Thoracic aorta (tissue), 2 donors: ENCODE measurements around the gene TRAPPC2L. TPM values are rescaled to one million over a fixed set of nuclear protein-coding genes. Genes with fewer than 3 reads are reported as not detected.
"Not testable (repeated sequence)": the region's sequence is repeated elsewhere in the genome, so short reads cannot be mapped to it uniquely, and the experiment has no call there.

Source experiments
- ATAC-seq: fragments of 150-250 bp; one replicate; pipeline ENCODE4 v1.8.0; 2017; ENCODE audit warnings: low read depth; ENCODE audit not compliant: insufficient number of reproducible peaks, low FRiP score
- DNase-seq: peaks from one replicate; pipeline ENCODE4 v3.0.0-alpha.2; 2020; ENCODE audit warnings: low spot score
- H3K27ac ChIP-seq, 2 donors: fragments of 200-600 bp; sonication (generic); 1 replicate in 1 of 2; 2 replicates in 1 of 2; pipeline ENCODE4 v1.5.1; 2016; ENCODE audit warnings: mild to moderate bottlenecking in 2 of 2, moderate library complexity in 2 of 2
- H3K27me3 ChIP-seq: fragments of 200-600 bp; sonication (generic); replicated peaks from 2 replicates; pipeline ENCODE4 v1.6.0; 2016; ENCODE audit warnings: mild to moderate bottlenecking; ENCODE audit not compliant: insufficient read depth
- H3K36me3 ChIP-seq: fragments of 200-600 bp; sonication (generic); one replicate; pipeline ENCODE4 v1.5.1; 2016
- H3K4me1 ChIP-seq, 2 donors: fragments of 200-600 bp; sonication (generic); 1 replicate in 1 of 2; 2 replicates in 1 of 2; pipeline versions ENCODE4 v1.5.1 to v1.6.0; 2016; ENCODE audit warnings: low read depth in 2 of 2, mild to moderate bottlenecking in 1 of 2; ENCODE audit not compliant: control insufficient read depth in 1 of 2
- H3K4me3 ChIP-seq: fragments of 200-600 bp; sonication (generic); 2 replicates; pipeline ENCODE4 v1.5.1; 2016; ENCODE audit warnings: mild to moderate bottlenecking
- H3K9me3 ChIP-seq: fragments of 200-600 bp; sonication (generic); 2 replicates; pipeline ENCODE4 v1.5.1; 2016
- CTCF ChIP-seq: fragments of 200-600 bp; sonication (generic); IDR thresholded peaks from one replicate; pipeline ENCODE4 v1.5.1; 2019; ENCODE audit warnings: antibody characterized with exemption
- total RNA-seq, 2 donors: library from RNA; depleted of rRNA; stranded (reverse); fragments of >200 nt; gene quantifications; one replicate each; pipeline versions ENCODE4 v1.1.0 to v1.2.3, GENCODE V29; 2016

The TRAPPC2L gene
- total RNA-seq, 2 donors from 2014 or later = 12.4 to 31.4 TPM

- H3K4me1 ChIP-seq = no peaks in the 10 kb centered on the region
- TF ChIP-seq CTCF = no peak
- no peak for ATAC-seq
- no peak overlapping the region for H3K4me3 ChIP-seq
- H3K36me3 ChIP-seq = no peaks in the 10 kb centered on the region
- H3K27me3 ChIP-seq = no peaks in the 10 kb centered on the region
- H3K9me3 ChIP-seq = no peaks in the 10 kb centered on the region
- no peak overlapping the region for H3K27ac ChIP-seq
- DNase-seq = no peak
Measured at GRCh38 chr16:88886845-88887521, 30.1 kb downstream of the TRAPPC2L start.

- no peaks in the 10 kb centered on the region for H3K36me3 ChIP-seq
- H3K27me3 ChIP-seq = no peaks in the 10 kb centered on the region
- ATAC-seq (no peak), DNase-seq (no peak)
- H3K9me3 ChIP-seq = no peaks in the 10 kb centered on the region
- TF ChIP-seq CTCF = no peak
- no peaks in the 10 kb centered on the region for H3K4me1 ChIP-seq
- no peak overlapping the region for H3K4me3 ChIP-seq
- no peak overlapping the region for H3K27ac ChIP-seq
Measured at GRCh38 chr16:88888057-88888456, 31.1 kb downstream of the TRAPPC2L start.

GRCh38 chr16:88888461-88889387 lies 31.8 kb downstream of the TRAPPC2L start:
- no peak for ATAC-seq

GRCh38 chr16:88889702-88890352 lies 32.9 kb downstream of the TRAPPC2L start:
- not testable (repeated sequence) for DNase-seq, H3K4me1 ChIP-seq, H3K36me3 ChIP-seq, H3K27me3 ChIP-seq, H3K4me3 ChIP-seq, ATAC-seq, H3K27ac ChIP-seq, H3K9me3 ChIP-seq

More at GRCh38 chr16:88888461-88889387, 31.8 kb downstream of the TRAPPC2L start:
- no peak for DNase-seq
- no peak for TF ChIP-seq CTCF
- Histone ChIP-seq H3K4me1 (no peaks in the 10 kb centered on the region), H3K36me3 (no peaks in the 10 kb centered on the region), H3K27ac (no peak overlapping the region), H3K27me3 (no peaks in the 10 kb centered on the region), H3K9me3 (no peaks in the 10 kb centered on the region), H3K4me3 (no peak overlapping the region)

- Histone ChIP-seq H3K4me3 (no peak overlapping the region), H3K36me3 (no peaks in the 10 kb centered on the region), H3K9me3 (no peaks in the 10 kb centered on the region), H3K4me1 (no peaks in the 10 kb centered on the region), H3K27me3 (no peaks in the 10 kb centered on the region), H3K27ac (no peak overlapping the region)
- no peak for DNase-seq
- ATAC-seq = no peak
- no peak for TF ChIP-seq CTCF
Measured at GRCh38 chr16:88891083-88891482, 34.2 kb downstream of the TRAPPC2L start.
